Loucy (cell line): ENCODE results near the gene ZNF398.

Source experiments
- H2AFZ ChIP-seq: fragments of 200-600 bp; sonication (generic); 2 replicates; pipeline ENCODE4 v1.6.0; 2016; ENCODE audit warnings: antibody characterized with exemption, mild to moderate bottlenecking, low read length, moderate library complexity
- H3F3A ChIP-seq: fragments of 200-600 bp; 2 replicates; pipeline ENCODE4 v1.6.0; 2016; ENCODE audit warnings: antibody characterized with exemption, low read depth, mild to moderate bottlenecking
- H3K27me3 ChIP-seq: fragments of 200-600 bp; sonication (generic); 2 replicates; pipeline ENCODE4 v1.6.1; 2014; ENCODE audit warnings: low read length, mild to moderate bottlenecking; ENCODE audit not compliant: insufficient read depth, poor library complexity, severe bottlenecking
- H3K36me3 ChIP-seq: fragments of 200-600 bp; sonication (generic); 2 replicates; pipeline ENCODE4 v1.6.1; 2016; ENCODE audit warnings: low read length; ENCODE audit not compliant: insufficient read depth
- H3K4me1 ChIP-seq: fragments of 200-600 bp; sonication (generic); 2 replicates; pipeline ENCODE4 v1.5.1; 2014; ENCODE audit warnings: low read length, mild to moderate bottlenecking; ENCODE audit not compliant: insufficient read depth, poor library complexity, severe bottlenecking
- H3K4me2 ChIP-seq: fragments of 200-600 bp; sonication (generic); 2 replicates; pipeline ENCODE4 v1.6.0; 2014; ENCODE audit warnings: antibody characterized with exemption, low read length, low read depth, mild to moderate bottlenecking; ENCODE audit not compliant: poor library complexity, severe bottlenecking
- H3K4me3 ChIP-seq: fragments of 200-600 bp; sonication (generic); 2 replicates; pipeline ENCODE4 v1.5.1; 2014; ENCODE audit warnings: low read length, mild to moderate bottlenecking, mixed read lengths; ENCODE audit not compliant: poor library complexity, severe bottlenecking
- H3K79me2 ChIP-seq: fragments of 200-600 bp; sonication (generic); 2 replicates; pipeline ENCODE4 v1.6.1; 2014; ENCODE audit warnings: low read length; ENCODE audit not compliant: insufficient read depth
- H3K9ac ChIP-seq: fragments of 200-600 bp; sonication (generic); 2 replicates; pipeline ENCODE4 v1.6.0; 2014; ENCODE audit warnings: mild to moderate bottlenecking, low read depth, low read length, moderate library complexity; ENCODE audit not compliant: poor library complexity, severe bottlenecking
- H3K9me2 ChIP-seq: fragments of 200-600 bp; sonication (generic); replicated peaks from 2 replicates; pipeline ENCODE4 v1.6.1; 2016; ENCODE audit warnings: low read depth, low read length, mixed read lengths
- H3K9me3 ChIP-seq: fragments of 200-600 bp; sonication (generic); 2 replicates; pipeline ENCODE4 v1.6.1; 2014; ENCODE audit warnings: mild to moderate bottlenecking, antibody characterized with exemption, low read length, low read depth; ENCODE audit not compliant: insufficient read depth
- H4K20me1 ChIP-seq: fragments of 200-600 bp; sonication (generic); 2 replicates; pipeline ENCODE4 v1.6.0; 2014; ENCODE audit warnings: antibody characterized with exemption, low read length, mild to moderate bottlenecking; ENCODE audit not compliant: insufficient read depth, poor library complexity, severe bottlenecking
- CTCF ChIP-seq: fragments of 200-600 bp; sonication (generic); conservative IDR thresholded peaks from 2 replicates; pipeline ENCODE4 v1.5.1; 2014; ENCODE audit warnings: mild to moderate bottlenecking, antibody characterized with exemption, low read length
- EZH2phosphoT487 ChIP-seq: fragments of 200-600 bp; IDR thresholded peaks from 2 replicates; pipeline ENCODE4 v1.6.1; 2018; ENCODE audit warnings: antibody characterized with exemption, mild to moderate bottlenecking, moderate library complexity, borderline replicate concordance

ZNF398 gene

GRCh38 chr7:149188213-149188612 lies 41.0 kb downstream of the ZNF398 start:
- TF ChIP-seq EZH2phosphoT487 (no peak), CTCF (no peak)
- H3K27me3 ChIP-seq, result no peaks in the 10 kb centered on the region
- H3K4me3 ChIP-seq, result no peak overlapping the region
- no peaks in the 10 kb centered on the region for H3K79me2 ChIP-seq
- no peaks in the 10 kb centered on the region for H3K36me3 ChIP-seq
- no peaks in the 10 kb centered on the region for H3K4me1 ChIP-seq
- no peaks in the 10 kb centered on the region for H3K9me2 ChIP-seq
- no peak overlapping the region for H2AFZ ChIP-seq
- H3K9ac ChIP-seq, result no peak overlapping the region
- H3K9me3 ChIP-seq, result no peaks in the 10 kb centered on the region
- H3K4me2 ChIP-seq, result no peak overlapping the region
- no peaks in the 10 kb centered on the region for H4K20me1 ChIP-seq
- no peaks in the 10 kb centered on the region for H3F3A ChIP-seq

- Histone ChIP-seq H3K9me2 (no peaks in the 10 kb centered on the region), H3K36me3 (no peaks in the 10 kb centered on the region), H3K4me3 (no peak overlapping the region), H3K4me2 (no peak overlapping the region), H2AFZ (no peak overlapping the region), H3K4me1 (no peaks in the 10 kb centered on the region), H3K9me3 (no peaks in the 10 kb centered on the region), H3K79me2 (no peaks in the 10 kb centered on the region), H3K27me3 (no peaks in the 10 kb centered on the region), H3F3A (no peaks in the 10 kb centered on the region), H3K9ac (no peak overlapping the region), H4K20me1 (no peaks in the 10 kb centered on the region)
- TF ChIP-seq CTCF (no peak), EZH2phosphoT487 (no peak)
Measured at GRCh38 chr7:149188637-149189259, 41.5 kb downstream of the ZNF398 start.

DNA sequence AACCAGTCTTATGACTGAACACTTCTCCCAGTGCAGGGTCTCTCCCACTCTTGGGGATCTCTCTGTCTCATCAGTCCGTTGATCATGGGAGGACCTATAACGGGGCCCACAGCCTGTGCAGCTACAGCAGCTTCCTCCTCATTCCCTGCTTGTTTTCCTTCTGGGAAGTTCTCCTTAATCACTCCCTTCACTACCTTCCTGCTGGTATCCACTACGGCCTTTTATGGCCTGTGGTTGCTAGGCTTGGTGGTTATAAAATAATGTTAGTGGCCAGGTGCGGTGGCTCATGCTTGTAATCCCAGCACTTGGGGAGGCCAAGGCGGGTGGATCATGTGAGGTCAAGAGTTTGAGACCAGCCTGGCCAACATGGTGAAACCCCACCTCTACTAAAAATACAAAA lies 44.6 kb downstream of the ZNF398 start:
- no peak for TF ChIP-seq CTCF
- no peaks in the 10 kb centered on the region for H3K9me3 ChIP-seq
- no peaks in the 10 kb centered on the region for H3K9me2 ChIP-seq
- H3K9ac ChIP-seq, result no peak overlapping the region
- H3K27me3 ChIP-seq, result no peaks in the 10 kb centered on the region
- peaks cover 8% of the 10 kb centered on the region for H4K20me1 ChIP-seq
- peaks cover 9% of the 10 kb centered on the region for H3K4me1 ChIP-seq
- no peaks in the 10 kb centered on the region for H3K36me3 ChIP-seq
- H2AFZ ChIP-seq, result no peak overlapping the region
- H3K79me2 ChIP-seq, result peaks cover 13% of the 10 kb centered on the region
- peak overlapping the region; percentile 36 for H3K4me3 ChIP-seq
- H3K4me2 ChIP-seq, result peak overlapping the region; percentile 58
- H3F3A ChIP-seq, result no peaks in the 10 kb centered on the region
